Effector CD8-positive, alpha-beta T cell (primary cell): Measurements from ENCODE around the gene SNAP47.
"Not testable (repeated sequence)": the region's sequence is repeated elsewhere in the genome, so short reads cannot be mapped to it uniquely, and the experiment has no call there.

Source experiments
- DNase-seq: peaks from one replicate; lab custom pipeline; 2025; lab: John Stamatoyannopoulos, UW
- total RNA-seq, 4 experiments: gene quantifications; one replicate each; lab custom pipeline; 2026; lab: John Stamatoyannopoulos, UW

Gene SNAP47
- total RNA-seq = 40.2 to 52.4 (median 47.1) reads per million in 4 experiments

GRCh38 chr1:227734856-227735538, at the start of gene SNAP47, which contains the start of gene JMJD4:
TSS of gene SNAP47 (plus strand) at chr1:227735435. CDS start at chr1:227747737, 12,302 bp downstream.
TSS of gene JMJD4 (minus strand) at chr1:227735302. CDS start at chr1:227735273, 29 bp downstream.
- DNase-seq = peak; percentile 85

GRCh38 chr1:227685807-227686206, 49.4 kb upstream of the SNAP47 start:
- no peak for DNase-seq

- no peak for DNase-seq
Observed at GRCh38 chr1:227697321-227697864, 37.8 kb upstream of the SNAP47 start.

GRCh38 chr1:227701631-227702030, 33.6 kb upstream of the SNAP47 start:
- DNase-seq = not testable (repeated sequence)

GRCh38 chr1:227707846-227708245, 27.4 kb upstream of the SNAP47 start:
- DNase-seq = no peak

- no peak for DNase-seq
Observed at GRCh38 chr1:227709451-227709850, 25.8 kb upstream of the SNAP47 start.

- not testable (repeated sequence) for DNase-seq
Observed at GRCh38 chr1:227710474-227710873, 24.8 kb upstream of the SNAP47 start.

GRCh38 chr1:227712648-227713047, 22.6 kb upstream of the SNAP47 start:
- no peak for DNase-seq

- DNase-seq = no peak
Observed at GRCh38 chr1:227718932-227719331, 16.3 kb upstream of the SNAP47 start.

- DNase-seq = no peak
Observed at GRCh38 chr1:227723474-227723873, 11.8 kb upstream of the SNAP47 start.

GRCh38 chr1:227725046-227725445, 10.2 kb upstream of the SNAP47 start:
- no peak for DNase-seq

- no peak for DNase-seq
Observed at GRCh38 chr1:227726318-227726717, 8.9 kb upstream of the SNAP47 start.

GRCh38 chr1:227726924-227727599, 8.2 kb upstream of the SNAP47 start:
- DNase-seq = no peak

- peak; percentile 67 for DNase-seq
Observed at GRCh38 chr1:227728059-227728891, 7.0 kb upstream of the SNAP47 start.

GRCh38 chr1:227728892-227729143, 6.4 kb upstream of the SNAP47 start:
- no peak for DNase-seq

GRCh38 chr1:227729144-227729880, 5.9 kb upstream of the SNAP47 start:
- DNase-seq = no peak

- DNase-seq = no peak
Observed at GRCh38 chr1:227729881-227730629, 5.2 kb upstream of the SNAP47 start.

- no peak for DNase-seq
Observed at GRCh38 chr1:227730630-227731151, 4.5 kb upstream of the SNAP47 start.

- DNase-seq = no peak
Observed at GRCh38 chr1:227731241-227731677, 4.0 kb upstream of the SNAP47 start.
